H1 (cell line): ENCODE measurements around the gene CACNA1B. TPM values are rescaled to one million over a fixed set of nuclear protein-coding genes. Genes with fewer than 3 reads are reported as not detected.

Experiments
- E2F6 ChIP-seq: IDR thresholded peaks from 2 replicates; pipeline ENCODE4 v1.6.1; 2012; ENCODE audit warnings: inconsistent platforms
- MAX ChIP-seq: IDR thresholded peaks from 2 replicates; pipeline ENCODE4 v1.6.1; 2012; ENCODE audit warnings: inconsistent platforms
- SAP30 ChIP-seq: fragments of 300-600 bp; sonication (generic); IDR thresholded peaks from 2 replicates; pipeline ENCODE4 v1.7.1; 2012; ENCODE audit warnings: low read length, moderate library complexity, mild to moderate bottlenecking, inconsistent platforms; ENCODE audit not compliant: insufficient read depth, insufficient replicate concordance
- polyA plus RNA-seq, 7 experiments: library from polyadenylated mRNA; depleted of rRNA in 3 of 7; stranded (reverse) in 5 of 7; unstranded in 2 of 7; fragments of >200 nt in 5 of 7; fragments of 200-250 nt in 2 of 7; gene quantifications; 1 replicate in 5 of 7; 2 replicates in 1 of 7; 4 replicates in 1 of 7; pipeline versions ENCODE4 v1.2.1 to v1.2.3, GENCODE V29; 2011 to 2013; ENCODE audit warnings: missing spikeins in 2 of 7, mixed read lengths in 2 of 7
- total RNA-seq: library from RNA; stranded (reverse); fragmentation: NEBNext Ultra II Directional; extraction: Animal tissue kit (Norgen Biotek cat#: 25700); gene quantifications from 2 replicates; pipeline ENCODE4 v1.2.1, GENCODE V29; 2021

Gene CACNA1B
- total and polyA plus RNA-seq, 2 of the 8 experiments (the other 6 are each of a cell fraction or from before 2014, with no cell fraction given) = 1.5 to 5.7 TPM

GRCh38 chr9:138060365-138060764, 182.8 kb downstream of the CACNA1B start (continued):
- no peak for TF ChIP-seq MAX
- TF ChIP-seq SAP30 = no peak
- TF ChIP-seq E2F6 = no peak
- TF ChIP-seq, all 59 proteins: peak for 0
